GM21737 (cell line): Measurements from ENCODE around the gene ESPL1.

ENCODE experiments used
- ATAC-seq: cut with Tn5 transposase; IDR thresholded peaks from one replicate; pipeline ENCODE4 v1.9.1; 2021; ENCODE audit warnings: mild to moderate bottlenecking, moderate library complexity; ENCODE audit not compliant: unreplicated experiment

The ESPL1 gene

GRCh38 chr12:53333845-53334244 is 65.7 kb downstream of the ESPL1 start:
- ATAC-seq: no peak

- no peak for ATAC-seq
These were observed 66.7 kb downstream of the ESPL1 start for GRCh38 chr12:53334822-53335221.

DNA sequence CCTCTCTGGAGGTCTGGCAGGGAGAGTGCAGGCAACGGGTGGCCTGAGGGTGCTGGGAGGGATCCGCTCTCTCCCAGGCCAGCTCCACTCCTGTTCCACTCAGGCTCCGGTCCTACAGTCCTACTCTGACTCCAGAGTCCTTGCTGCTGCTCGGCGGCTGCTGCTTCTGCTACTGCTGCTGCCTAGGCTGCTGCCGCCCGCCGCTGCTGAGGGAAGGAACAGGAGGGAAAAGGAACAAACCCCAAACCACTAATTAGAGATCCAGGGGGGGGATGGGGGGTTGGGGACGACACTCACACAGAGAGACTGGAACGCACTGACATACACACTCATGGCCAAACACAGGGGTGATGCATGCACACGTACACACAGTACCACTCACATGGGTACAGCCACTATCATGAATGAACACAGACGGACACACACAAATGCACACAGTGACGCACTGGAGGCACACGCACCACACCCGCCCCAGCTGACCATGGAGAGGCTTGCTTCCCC is 68.1 kb downstream of the ESPL1 start, which contains the start of gene SP7:
TSS of gene SP7 (minus strand) at position 174 of the 501 bp plus-strand sequence. CDS start 708 bp downstream, outside the sequence.
- no peak for ATAC-seq

DNA sequence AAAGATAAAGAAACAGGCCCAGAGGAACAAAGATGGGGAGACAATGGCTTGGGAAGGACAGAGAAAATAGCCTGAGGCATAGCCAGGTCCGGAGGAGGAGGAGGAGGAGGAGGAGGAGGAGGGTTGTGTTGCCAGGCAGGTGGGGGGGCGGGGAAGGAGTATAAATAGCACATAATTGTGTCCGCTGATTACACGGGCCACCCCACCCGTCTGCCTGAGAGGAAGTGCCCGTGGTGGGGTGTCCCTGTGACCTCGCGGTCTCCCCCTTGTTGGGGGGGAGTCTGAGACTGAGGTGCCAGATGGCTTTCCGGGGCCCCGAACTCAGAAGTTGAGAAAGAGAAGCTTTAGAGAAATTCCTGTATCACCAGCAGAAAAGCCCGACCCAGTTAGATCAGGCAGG is 69.9 kb downstream of the ESPL1 start:
- ATAC-seq: no peak

GRCh38 chr12:53338916-53339315 is 70.8 kb downstream of the ESPL1 start:
- ATAC-seq: no peak

DNA sequence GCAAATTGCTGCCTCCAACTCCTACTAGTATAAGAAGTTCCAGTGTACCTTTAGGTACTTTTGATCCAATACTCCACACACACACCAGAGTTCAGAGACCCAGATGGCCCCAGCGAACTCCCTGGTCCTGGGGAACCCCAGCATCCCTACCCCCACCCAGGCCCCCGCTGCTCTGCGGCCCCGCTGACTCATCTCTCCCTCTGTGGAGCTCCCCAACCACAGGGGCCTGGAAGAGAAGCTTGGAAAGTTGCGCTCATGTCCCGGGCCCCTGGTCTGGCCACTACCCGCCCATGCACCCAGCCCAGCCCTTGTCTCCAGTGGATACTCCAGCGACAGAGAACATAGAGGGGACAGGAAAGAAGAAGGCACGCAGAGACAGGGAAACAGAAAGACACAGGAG is 72.3 kb downstream of the ESPL1 start:
- no peak for ATAC-seq
